Effector memory CD4-positive, alpha-beta T cell (primary cell): ENCODE data around the gene ANKS1B.

ENCODE experiments used
- DNase-seq, 3 donors: peaks; one replicate each; pipeline ENCODE4 v3.0.0-alpha.2; 2020
- H3K27ac ChIP-seq: 2 replicates; pipeline ENCODE4 v1.7.0; 2013; ENCODE audit warnings: mild to moderate bottlenecking, low read length, moderate library complexity; ENCODE audit not compliant: insufficient read depth, poor library complexity, severe bottlenecking
- H3K27me3 ChIP-seq: replicated peaks from 2 replicates; pipeline ENCODE4 v1.7.0; 2013; ENCODE audit warnings: mild to moderate bottlenecking, low read length; ENCODE audit not compliant: insufficient read depth, control insufficient read depth, poor library complexity, severe bottlenecking
- H3K36me3 ChIP-seq: 2 replicates; pipeline ENCODE4 v1.7.0; 2013; ENCODE audit warnings: mild to moderate bottlenecking, low read length, moderate library complexity; ENCODE audit not compliant: control insufficient read depth, insufficient read depth
- H3K4me1 ChIP-seq: 2 replicates; pipeline ENCODE4 v1.7.0; 2013; ENCODE audit warnings: low read length, mild to moderate bottlenecking; ENCODE audit not compliant: control insufficient read depth, insufficient read depth, poor library complexity, severe bottlenecking
- H3K4me3 ChIP-seq: 2 replicates; pipeline ENCODE4 v1.7.0; 2013; ENCODE audit warnings: low read length, low read depth, mild to moderate bottlenecking; ENCODE audit not compliant: insufficient read depth, poor library complexity, severe bottlenecking
- H3K9me3 ChIP-seq: 2 replicates; pipeline ENCODE4 v1.7.0; 2013; ENCODE audit warnings: mild to moderate bottlenecking, low read length, moderate library complexity; ENCODE audit not compliant: control insufficient read depth

The ANKS1B gene

DNA sequence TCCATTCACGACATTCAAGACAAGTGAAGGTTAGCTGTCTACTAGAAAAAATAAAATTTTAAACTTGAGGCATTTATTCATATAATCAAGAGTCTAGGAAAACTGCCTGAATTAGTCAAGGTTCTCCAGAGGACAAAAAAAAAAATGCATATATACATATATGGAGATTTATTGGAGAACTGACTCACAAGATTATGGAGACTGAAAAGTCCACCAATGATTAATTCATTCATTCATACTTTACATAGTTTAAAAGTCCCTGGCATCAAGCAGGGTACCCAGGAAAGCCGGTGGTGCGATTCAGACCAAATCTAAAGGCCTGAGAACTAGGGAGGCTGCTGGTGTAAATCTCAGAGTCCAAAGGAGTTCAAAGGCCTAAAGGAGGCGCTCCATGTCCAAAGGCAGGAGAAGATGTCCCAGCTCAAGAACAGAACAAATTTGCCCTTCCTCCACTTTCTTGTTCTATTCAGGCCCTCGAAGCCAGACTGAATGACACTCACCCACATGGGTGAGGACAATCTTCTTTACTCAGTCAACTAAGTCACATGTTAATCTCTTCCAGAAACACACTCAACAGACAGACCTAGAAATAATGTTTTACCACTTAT, 64.3 kb downstream of the ANKS1B start:
- H3K4me1 ChIP-seq, result no peaks in the 10 kb centered on the region
- no peak overlapping the region for H3K27ac ChIP-seq
- no peak for DNase-seq

DNA sequence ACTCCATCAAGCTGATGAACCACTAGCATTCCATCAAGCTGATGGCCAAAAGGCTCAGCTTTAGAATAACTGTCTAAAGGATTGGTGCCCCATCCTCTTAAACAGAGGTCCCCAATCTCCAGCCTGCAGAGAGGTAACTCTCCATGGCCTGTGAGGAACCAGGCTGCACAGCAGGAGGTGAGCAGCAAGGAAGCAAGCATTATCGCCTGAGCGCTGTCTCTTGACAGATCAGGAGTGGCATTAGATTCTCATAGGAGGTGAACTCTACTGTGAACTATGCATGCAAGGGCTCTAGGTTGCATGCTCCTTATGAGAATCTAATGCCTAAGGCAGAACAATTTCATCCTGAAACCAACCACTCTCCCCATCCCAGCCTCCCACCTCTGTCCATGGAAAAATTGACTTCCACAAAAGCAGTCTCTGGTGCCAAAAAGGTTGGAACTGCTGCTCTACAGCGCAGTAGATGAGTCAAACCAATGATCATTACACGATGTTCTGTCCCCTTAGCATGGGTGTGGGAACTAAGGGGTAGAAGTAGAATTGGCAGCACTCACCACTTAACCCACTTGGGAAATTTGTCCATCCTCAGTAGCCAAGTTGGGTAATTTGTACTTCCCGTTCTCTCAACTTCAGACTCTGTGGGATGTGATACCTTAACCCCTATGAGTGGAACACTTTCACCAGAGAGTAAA, 66.9 kb downstream of the ANKS1B start:
- Histone ChIP-seq H3K4me3 (no peak overlapping the region), H3K27me3 (no peaks in the 10 kb centered on the region), H3K27ac (no peak overlapping the region), H3K36me3 (no peaks in the 10 kb centered on the region), H3K4me1 (no peaks in the 10 kb centered on the region), H3K9me3 (no peaks in the 10 kb centered on the region)
- DNase-seq, result no peak

More for the DNA sequence above, 64.3 kb downstream of the ANKS1B start:
- Histone ChIP-seq H3K27me3 (no peaks in the 10 kb centered on the region), H3K4me3 (no peak overlapping the region), H3K9me3 (no peaks in the 10 kb centered on the region), H3K36me3 (no peaks in the 10 kb centered on the region)

DNA sequence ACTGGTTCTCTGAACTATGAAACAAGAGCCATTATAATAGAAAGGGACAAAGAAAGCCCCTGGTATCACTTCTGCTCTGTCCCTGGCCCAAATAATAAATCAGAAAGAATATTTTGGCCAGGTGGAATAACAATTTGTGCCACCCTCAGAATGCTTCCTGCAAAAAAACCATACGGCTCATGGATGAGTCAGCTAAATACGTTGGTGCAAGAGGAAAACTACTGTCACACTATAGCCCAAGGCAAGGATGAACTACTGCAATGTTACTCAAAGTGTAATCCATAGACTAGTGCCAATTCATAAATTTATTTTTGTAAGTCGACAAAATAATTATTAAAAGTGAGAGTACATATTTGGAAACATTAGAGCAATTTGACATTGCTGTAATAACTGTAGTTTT, 68.2 kb downstream of the ANKS1B start:
- H3K36me3 ChIP-seq, result no peaks in the 10 kb centered on the region
- no peaks in the 10 kb centered on the region for H3K4me1 ChIP-seq
- no peaks in the 10 kb centered on the region for H3K9me3 ChIP-seq
- H3K27ac ChIP-seq, result no peak overlapping the region
- no peak for DNase-seq
- no peaks in the 10 kb centered on the region for H3K27me3 ChIP-seq
- H3K4me3 ChIP-seq, result no peak overlapping the region

DNA sequence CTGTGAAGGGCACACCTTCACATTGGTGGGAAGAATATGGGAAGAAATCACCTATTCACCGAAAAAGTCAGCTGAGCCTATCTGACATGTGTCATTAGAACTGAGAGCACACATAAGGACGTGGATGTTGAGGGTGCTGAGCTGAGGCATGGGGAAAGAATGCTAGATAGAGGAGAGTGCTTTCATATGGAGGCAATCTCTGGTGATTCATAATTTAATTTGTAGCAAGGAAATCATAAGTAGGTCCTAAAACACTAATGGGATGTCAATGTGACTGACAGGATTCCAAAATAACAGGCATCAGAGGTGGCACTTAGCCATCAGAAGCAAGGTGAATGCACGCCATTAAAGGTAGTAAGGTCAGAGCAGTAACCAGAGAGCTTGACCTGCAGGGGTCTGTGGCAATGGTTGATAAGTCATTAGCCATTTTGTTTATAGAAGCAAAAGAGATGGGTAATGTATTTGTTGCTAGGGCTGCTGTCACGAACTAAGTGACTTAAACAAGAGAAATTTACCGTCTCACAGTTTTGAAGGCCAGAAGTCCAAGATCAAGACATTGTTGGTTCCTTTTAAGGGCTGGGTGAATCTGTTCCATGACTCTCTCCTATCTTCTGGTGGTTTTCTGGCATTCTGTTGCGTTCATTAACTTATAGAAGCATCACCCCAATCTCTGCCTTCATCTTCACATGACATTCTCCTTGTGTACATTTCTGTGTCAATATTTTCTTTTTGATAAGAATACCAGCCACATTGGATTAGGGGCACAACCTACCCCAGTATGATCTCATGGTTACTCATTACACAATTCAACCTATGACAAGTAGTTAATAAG, 69.3 kb downstream of the ANKS1B start:
- Histone ChIP-seq H3K27ac (no peak overlapping the region), H3K36me3 (no peaks in the 10 kb centered on the region), H3K4me3 (no peak overlapping the region), H3K4me1 (no peaks in the 10 kb centered on the region), H3K9me3 (no peaks in the 10 kb centered on the region), H3K27me3 (no peaks in the 10 kb centered on the region)
- no peak for DNase-seq

DNA sequence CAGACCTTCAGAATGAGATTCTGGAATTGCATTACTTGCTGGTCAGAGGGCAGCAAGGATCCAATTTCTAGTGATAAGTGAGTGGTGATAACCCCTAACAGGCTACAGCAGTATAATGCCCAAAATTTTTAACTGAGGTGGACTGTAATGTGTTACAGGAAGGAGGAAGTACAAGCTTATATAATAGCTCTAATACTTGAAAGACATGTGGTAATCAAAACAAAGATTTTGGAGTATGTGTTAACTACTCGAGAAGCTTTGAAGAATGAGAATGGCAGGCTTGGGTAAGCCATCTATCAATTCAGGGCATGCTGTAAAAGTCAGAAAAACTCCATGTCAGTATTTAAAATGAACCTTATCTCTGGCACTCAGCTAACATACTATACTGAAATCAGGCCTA, 70.5 kb downstream of the ANKS1B start:
- no peak for DNase-seq
- no peaks in the 10 kb centered on the region for H3K27me3 ChIP-seq
- no peaks in the 10 kb centered on the region for H3K4me1 ChIP-seq
- H3K27ac ChIP-seq, result no peak overlapping the region
- no peaks in the 10 kb centered on the region for H3K36me3 ChIP-seq
- no peak overlapping the region for H3K4me3 ChIP-seq
- H3K9me3 ChIP-seq, result no peaks in the 10 kb centered on the region

DNA sequence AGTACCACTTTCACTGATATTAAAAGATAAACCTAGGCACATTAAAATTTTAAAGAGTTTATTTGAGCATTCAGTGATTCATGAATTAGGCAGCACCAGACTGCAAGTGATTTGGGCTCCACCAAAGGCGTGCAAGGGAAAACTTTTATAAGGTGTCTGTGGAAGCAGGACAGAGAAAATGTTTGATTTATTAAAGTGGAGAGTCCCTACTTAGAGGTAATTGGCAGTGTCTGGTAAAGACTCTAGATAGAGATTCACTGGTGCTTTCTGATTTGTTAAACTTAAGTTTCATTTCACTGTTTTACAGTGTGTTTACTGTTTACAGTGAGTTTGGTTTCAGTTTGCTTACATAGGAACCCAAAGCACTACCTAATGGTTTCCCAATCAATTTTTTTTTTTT, 72.8 kb downstream of the ANKS1B start:
- no peak for DNase-seq
- Histone ChIP-seq H3K4me1 (no peaks in the 10 kb centered on the region), H3K4me3 (no peak overlapping the region), H3K36me3 (no peaks in the 10 kb centered on the region), H3K27me3 (no peaks in the 10 kb centered on the region), H3K9me3 (no peaks in the 10 kb centered on the region), H3K27ac (no peak overlapping the region)

DNA sequence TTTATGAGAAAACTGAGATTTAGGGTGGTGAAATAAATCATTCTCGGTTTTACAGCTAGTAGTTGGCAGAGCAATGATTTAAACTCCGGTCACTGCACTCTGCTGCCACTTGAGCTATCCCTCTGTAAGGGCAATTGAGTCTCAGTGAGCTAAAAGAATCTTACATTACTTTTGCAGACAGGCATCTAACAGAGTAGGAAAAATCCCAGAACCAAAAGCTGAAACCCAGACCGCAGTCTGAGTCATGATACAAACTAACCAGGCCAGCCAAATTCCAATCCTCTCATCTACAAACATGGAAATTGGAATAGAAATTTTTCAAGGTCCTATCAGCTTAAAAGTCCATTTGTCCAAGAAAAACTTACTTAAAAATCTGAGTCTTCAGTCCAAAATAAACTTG, 73.7 kb downstream of the ANKS1B start:
- no peaks in the 10 kb centered on the region for H3K36me3 ChIP-seq
- H3K27ac ChIP-seq, result no peak overlapping the region
- no peaks in the 10 kb centered on the region for H3K9me3 ChIP-seq
- no peaks in the 10 kb centered on the region for H3K4me1 ChIP-seq
- no peaks in the 10 kb centered on the region for H3K27me3 ChIP-seq
- DNase-seq, result no peak
- no peak overlapping the region for H3K4me3 ChIP-seq

DNA sequence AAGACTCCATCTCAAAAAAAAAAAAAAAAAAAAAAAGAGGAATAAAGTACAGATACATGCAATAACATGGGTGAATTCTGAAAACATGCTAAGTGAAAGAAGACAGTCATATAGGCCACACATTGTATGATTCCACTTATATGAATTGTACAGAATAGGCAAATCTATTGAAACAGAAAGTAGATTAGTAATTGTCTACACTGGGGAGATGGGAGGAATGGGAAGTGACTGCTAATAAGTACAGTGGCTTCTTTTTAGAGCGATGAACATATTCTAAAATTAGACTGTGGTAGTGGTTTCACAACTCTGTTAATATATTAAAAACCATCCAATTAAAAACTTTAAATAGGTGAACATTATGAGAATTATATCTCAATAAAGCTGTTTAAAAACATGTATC, 74.4 kb downstream of the ANKS1B start:
- Histone ChIP-seq H3K9me3 (no peaks in the 10 kb centered on the region), H3K27ac (no peak overlapping the region), H3K4me3 (no peak overlapping the region), H3K4me1 (no peaks in the 10 kb centered on the region), H3K36me3 (no peaks in the 10 kb centered on the region), H3K27me3 (no peaks in the 10 kb centered on the region)
- DNase-seq, result no peak

DNA sequence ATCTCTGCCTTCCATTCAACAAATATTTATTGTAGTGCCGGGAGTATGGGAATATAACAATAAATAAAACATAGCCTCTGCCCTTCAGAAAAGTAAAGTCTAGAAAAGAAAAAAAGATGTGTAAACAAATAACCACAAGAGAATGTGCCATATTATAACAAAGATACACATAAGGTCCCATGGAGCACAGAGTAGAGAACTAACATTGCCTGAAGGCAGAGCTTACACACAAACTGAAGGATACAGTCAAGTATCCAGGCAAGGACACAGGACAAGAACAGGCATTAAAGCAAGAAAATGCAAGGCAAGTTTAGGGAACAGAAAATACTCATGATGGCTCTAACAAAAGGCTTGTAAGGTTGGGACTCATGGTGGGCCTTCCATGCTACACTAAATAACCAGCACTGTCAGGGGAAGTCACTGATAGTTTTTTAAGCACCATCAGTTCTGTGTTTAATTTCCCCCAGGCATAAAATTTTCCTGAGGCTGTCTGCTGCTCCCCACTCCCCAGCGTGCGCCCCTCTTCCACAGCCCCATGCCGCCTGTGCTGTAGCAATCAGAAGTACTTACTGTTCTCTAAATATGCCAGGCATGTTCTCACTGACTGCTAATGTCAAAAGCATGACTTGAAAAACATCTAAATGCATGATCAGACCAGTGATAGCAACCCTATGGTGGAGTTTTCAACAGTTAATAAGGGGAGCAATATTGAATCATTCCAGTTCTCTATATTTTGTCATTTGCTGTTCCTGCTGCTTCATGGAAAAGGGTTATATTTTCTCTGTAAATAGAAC, 77.8 kb downstream of the ANKS1B start:
- Histone ChIP-seq H3K4me1 (no peaks in the 10 kb centered on the region), H3K9me3 (no peaks in the 10 kb centered on the region), H3K27ac (no peak overlapping the region), H3K4me3 (no peak overlapping the region), H3K27me3 (no peaks in the 10 kb centered on the region), H3K36me3 (no peaks in the 10 kb centered on the region)
- no peak for DNase-seq
